ENCODE data around the gene EZR.

- TF ChIP-seq YY1 (IDR thresholded peaks at IDR 0.05; ENCODE audit: insufficient read depth, insufficient read length) (no peak), SUZ12 (IDR thresholded peaks at IDR 0.05; ENCODE audit: extremely low read depth, insufficient read depth, insufficient read length) (no peak)
Observed at GRCh38 chr6:158768436-158768835, 50.7 kb downstream of the EZR start.

Data from NT2/D1 (cell line).